ENCODE results near the gene MGAT4D.
A peak's percentile ranks its signal among the peaks of the same experiment; 100 is the strongest.
"Not testable (repeated sequence)": the region's sequence is repeated elsewhere in the genome, so short reads cannot be mapped to it uniquely, and the experiment has no call there.

The MGAT4D gene

DNA sequence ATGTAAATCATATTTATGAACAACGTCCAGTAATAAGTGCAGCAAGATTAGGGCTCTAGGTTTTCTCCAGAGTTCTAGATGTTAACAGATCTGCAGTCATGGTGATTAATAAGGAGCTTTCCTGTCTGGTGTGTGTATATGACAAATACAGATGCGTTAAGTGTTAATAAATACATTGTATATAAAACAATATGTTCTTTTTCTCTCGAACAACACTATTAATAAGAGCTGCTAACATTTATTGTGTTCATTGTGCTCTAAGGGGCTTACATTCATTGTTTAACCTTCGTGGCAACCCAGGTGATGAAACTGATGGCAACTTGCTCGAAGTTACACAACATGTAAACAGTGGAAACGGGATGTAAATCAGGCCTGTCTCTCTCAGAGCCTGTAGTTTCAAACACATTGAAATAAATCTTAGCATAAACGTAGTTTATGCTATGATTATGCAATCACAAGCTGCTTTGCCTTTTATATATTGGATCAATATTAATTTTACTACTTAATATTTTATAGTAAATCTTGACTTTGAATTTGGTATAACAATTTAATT, 70.1 kb downstream of the MGAT4D start:
- no peak for DNase-seq

DNA sequence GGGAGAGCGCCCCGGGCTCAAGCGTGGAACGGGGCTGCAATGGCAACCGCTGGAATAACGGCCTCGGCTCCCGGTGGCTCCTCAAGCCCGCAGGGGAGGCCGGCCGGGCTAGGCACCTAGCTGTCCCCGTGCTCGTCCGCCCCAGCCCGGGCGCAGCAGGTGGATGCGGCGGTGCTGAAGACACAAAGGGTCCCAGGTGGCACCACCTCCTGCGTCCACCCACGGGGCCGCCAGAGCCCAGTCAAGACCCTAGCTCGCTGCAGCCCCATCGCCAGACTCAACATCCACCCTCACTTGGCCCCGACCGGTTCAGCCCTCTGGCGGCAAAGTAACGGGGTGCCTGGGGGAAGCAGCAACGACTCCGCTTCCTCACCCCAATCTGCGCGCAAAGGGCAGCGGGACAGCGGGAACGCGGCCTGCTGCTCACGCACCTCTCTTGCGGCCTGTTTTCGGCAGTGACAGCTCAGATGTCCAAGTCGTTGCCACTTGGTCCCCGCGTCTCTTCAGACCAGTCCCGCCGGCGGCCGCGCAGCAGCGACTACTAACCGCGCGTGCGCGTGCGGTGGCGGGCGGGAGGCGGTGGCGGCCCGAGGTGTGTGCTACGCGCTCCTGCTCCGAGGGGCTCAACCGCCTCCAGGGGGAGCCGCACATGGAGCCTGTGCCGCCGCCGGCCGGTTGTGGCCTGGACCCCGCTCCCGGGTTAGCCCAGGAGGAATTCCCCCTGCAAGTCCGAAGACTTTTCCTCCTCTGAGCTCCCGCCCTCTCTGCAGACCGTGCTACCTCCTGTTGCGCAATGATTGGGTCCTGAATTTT, 70.8 kb downstream of the MGAT4D start, which contains the start of gene CLGN:
TSS of gene CLGN (minus strand) at position 543 of the 813 bp plus-strand sequence. CDS start 14,570 bp downstream, outside the sequence.
- peak in 1 of 2 experiments; percentile 37 for DNase-seq

DNA sequence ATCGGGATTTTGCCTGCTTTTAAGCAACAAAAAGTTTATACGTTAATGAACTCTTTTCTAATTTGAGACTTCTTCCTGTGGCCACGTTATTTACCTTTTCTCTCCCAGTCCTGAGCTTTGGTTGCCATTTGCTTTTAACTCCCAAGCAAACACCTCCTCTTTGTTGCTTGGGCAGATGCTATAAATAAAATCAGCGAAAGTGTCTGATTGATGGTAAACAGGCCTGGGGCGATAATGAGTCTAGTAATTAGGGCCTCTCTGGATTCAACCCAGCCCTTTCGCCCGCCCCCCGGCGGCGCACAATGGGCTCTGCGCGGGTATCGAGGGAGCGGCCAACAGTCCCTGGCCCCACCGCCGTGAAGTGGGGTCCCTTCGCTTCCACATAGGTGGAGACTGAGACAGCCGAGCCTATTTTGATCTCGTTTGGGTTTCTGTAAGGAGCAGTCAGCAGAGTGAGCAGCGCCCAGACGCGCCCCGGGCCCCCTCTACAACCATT, 71.4 kb downstream of the MGAT4D start:
- no peak for DNase-seq

DNA sequence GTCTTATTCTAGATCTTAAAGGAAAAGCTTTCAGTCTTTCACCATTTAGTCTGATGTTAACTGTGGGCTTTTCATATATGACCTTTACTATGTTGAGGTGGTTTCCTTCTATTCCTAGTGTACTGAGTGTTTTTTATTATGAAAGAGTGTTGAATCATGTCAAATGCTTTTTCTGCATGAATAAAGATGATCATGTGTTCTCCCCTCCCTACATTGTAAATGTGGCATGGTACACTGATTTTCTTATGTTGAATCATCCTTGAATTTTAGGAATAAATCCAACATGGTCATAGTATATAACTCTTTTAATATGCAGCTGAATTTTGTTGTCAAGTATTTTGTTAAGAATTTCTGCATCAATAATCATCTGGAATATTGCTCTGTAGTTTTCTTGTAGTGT, 75.0 kb downstream of the MGAT4D start:
- DNase-seq, result no peak

DNA sequence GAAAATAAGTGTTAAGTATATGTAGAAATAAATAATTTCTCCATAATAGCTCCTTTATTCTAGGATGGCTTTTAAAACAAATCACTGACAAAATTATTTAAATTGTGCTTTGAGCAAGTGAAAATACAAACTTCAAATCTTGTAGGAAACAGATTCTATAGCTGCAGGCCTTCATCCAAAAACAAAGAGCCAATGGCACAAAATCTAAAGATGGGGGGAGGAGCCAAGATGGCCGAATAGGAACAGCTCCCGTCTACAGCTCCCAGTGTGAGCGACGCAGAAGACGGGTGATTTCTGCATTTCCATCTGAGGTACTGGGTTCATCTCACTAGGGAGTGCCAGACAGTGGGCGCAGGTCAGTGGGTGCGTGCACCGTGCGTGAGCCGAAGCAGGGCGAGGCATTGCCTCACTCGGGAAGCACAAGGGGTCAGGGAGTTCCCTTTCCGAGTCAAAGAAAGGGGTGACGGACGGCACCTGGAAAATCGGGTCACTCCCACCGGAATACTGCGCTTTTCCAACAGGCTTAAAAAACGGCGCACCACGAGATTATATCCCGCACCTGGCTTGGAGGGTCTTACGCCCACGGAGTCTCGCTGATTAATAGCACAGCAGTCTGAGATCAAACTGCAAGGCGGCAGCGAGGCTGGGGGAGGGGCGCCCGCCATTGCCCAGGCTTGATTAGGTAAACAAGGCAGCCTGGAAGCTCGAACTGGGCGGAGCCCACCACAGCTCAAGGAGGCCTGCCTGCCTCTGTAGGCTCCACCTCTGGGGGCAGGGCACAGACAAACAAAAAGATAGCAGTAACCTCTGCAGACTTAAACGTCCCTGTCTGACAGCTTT, 84.7 kb downstream of the MGAT4D start:
- DNase-seq, result not testable (repeated sequence)

DNA sequence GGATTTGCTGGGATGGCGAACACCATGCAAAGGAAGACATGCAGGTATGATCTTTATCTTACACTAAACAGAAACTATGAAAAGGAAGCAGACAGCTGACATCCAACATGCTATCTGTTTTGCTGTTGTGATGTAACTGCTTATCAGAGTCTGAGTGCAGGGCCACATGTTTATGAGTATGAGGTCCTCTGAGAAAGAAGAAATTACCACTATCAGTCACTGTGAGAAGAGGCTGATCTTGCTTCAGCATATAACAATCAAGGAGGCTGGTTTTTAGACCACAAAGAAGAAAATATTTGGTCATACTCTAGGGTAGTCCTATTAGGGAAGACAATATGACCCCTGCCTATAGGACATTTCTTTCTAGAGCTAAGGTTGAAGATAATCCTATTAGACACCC, 89.1 kb downstream of the MGAT4D start:
- no peak for DNase-seq

DNA sequence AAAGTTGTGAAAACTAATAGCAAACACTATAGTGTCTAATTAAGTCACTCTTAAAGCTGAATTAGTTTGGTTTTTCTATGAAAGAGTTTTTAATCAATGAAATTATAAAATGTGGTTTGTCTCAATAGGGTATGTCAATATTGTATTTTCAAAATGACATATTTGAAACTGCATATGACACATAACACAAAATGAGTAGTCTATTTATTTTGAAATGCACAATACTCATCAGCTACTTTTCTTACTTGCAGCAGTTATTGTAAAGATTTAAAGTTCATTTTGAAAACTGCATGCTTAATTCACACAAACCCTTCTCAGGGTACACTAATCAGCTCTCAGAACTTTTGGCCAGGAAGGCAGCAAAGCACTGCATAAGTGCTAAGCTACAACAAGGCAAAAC, 91.8 kb downstream of the MGAT4D start:
- no peak for DNase-seq

DNA sequence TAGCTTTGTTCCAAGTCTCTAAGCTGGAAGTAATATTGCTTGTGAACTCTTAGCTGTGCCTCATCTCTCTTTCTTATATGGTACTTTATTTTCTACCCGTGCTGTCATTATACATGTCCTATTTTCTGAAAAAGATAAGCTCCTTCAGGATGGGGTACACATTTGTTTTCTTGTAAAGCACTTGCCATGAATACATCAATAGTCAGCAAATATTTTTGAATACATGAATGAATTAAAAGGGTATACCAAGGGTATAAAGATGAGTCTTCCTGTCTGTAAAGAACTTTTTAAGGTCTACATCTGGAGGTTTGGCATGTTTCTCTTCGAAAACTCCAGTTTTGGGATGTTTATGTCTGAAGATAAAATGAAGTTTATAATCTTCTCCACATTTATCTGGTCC, 98.0 kb downstream of the MGAT4D start:
- no peak for DNase-seq

DNA sequence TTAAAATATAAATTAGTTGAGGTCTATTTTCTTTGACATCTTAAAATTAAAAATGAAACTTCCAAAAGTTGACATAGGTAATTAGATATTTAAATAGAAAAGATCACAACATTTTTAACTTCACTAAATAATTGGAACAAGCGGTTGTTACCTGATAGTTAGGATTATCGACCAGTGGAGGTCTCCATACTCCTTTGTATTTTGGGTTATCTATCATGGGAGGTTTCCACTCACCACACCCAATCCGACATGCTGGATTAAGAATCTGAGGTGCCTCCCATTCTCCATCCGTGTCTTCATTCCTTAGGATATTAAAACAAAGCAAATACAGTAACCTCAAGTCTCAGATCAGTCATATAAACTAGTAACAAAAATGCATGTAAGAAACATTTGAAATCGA, 102.4 kb downstream of the MGAT4D start:
- no peak for DNase-seq

Measured in cerebellar nuclear complex (tissue), 1 donor.